HCEC 1CT (cell line): Measurements from ENCODE around the gene ATP2B2.
A peak's percentile ranks its signal among the peaks of the same experiment; 100 is the strongest.

ENCODE experiments used
- DNase-seq: peaks from one replicate; pipeline ENCODE4 v3.0.0-alpha.2; 2017

Gene ATP2B2

DNA sequence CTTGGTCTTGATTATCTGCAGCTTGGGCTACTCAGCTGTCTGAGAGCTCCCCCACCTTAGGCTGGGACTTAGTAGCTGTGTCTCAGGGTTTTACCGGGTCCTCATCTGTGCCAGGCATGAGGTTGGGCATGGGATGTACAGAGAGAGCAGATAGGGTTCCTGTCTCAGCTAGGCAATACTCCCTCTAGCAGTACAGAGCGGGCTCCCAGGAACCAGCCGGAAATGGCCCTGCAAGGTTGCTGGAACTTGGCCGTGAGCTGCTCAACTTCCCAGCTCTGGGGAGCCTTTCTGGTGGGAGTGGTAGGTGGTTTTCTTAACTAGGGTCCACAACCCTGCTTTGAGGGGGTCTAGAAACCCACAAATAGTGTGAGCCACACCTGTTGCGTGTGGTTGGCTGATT is 58.3 kb downstream of the ATP2B2 start:
- no peak for DNase-seq

DNA sequence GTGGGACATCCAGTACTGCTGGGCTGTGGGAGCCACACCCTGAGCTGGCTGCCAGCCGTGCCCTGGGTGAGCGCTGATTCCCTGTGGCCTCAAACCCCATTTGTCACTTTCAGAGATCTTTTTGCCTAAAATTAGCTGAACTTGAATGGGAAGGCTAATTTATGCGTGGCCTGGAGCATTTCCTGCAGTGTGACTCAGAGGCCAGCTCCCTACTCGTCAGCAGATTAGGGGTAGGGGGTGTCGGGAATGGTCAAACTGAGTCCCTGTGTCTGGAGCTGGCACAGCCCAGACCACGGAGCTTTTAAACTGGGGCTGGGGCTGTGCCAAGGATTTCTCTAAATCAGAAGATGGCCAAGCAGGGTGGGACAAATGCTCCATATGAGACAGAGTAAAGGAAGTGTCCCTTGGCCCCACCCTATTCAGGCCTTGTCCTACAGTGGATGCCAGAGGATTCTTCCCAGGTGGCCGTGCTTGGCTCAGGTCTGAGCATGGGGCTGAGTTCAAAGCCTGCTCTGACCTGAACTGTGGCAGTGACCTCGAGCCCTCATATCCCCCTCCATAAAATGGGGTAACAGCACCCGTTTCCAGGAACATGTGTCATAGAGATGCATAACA is 59.7 kb downstream of the ATP2B2 start:
- peak; percentile 30 for DNase-seq

DNA sequence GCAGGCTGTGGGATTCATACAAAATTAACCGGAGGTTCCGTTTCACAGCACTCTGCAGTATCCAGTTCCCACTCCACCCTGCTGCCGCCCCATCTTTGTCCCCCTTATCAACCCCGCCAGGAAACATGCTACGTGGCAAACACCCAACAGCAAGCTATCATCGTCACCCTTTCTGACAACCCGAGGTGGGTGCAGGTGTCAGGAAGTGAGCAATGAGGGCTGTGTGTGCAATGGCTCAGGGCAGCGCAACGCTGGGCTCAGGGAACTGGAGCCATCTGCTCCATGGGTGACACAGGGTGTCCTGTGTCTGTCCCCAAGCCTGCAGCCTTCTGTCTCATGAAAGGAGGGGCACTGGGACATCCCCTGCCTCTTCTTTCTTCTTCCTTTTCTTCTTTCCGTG is 60.9 kb downstream of the ATP2B2 start:
- no peak for DNase-seq

DNA sequence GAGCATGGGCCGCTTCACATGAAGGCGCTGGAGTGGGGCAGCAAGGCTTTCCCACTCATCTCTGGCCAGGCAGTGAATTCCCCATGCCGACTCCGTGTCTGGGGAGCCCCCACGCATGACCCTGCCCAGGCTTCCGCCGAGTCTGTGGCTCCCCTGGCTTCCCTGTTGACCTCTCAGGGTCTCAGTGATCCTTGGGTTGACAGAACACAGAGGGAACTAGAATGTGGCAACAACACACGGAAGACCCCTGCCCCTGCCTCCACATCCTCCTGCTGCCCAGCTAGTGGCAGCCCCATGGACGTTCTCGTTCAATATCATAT is 61.3 kb downstream of the ATP2B2 start:
- no peak for DNase-seq

DNA sequence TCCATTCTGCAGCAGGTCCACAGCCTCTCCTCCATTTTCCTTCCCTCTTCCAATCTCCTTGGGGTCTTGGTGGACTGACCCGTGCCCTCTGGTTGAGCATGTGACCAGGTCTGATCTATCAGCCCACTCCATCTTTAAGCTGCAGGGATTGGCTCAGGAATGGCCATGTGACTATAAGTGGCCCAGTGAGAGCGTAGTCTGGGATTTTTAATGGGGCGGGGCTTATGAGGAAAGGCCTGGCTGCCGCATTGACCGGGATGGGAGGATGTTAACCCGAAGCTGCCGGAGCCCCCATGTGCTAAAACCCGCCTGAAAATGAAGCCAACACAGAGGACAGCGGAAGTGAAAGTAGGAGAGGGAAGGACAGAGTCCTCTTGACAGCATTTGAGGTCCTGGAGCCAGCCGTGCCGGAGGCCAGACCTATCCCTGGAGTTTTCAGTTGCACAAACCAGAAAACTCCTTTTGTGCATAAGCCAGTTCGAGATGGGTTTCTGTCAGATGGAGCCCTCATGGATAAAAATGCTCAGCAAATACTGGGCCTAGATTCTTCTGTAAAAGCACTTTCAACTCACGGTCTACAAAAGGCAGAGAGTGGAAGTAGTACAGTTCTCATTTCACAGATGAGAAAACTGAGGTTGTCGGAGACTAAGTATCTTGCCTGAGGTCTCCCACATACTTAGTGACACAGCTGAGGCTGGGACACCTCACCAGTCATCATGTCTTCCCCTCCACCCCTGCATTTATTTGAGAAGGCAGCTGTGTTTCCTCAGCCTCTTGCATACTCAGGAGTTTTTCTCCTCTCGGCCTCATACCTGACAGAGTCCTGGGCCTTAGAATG is 61.9 kb downstream of the ATP2B2 start:
- no peak for DNase-seq

DNA sequence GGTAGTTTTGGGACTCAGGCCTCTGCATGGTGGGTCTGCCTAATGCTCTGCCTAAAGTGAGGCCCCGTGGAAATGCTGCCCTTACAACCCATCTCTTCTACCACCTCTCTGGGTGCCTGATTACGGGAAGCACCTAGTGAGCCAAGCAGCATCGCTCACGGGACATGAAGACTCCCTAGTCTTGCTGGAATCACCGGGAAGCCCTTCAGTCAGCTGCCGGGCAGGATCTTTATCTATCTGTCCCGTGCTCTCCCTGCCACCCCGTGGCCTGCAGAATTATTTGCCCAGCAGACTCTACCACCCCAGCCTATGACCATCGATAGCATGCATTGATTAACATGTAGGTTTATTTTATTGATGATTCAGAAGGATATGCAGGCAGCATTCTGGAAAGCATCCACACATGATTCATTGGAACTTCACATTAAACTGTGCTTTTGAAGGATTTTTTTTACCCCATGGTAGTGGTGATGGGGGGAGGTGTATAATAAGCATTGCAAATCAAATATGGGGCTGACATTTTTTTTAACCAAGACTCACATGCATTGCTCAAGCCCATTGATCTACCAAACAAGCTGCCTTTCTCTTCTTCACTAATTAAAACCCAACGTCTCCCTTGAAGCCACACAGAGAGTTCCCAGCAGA is 63.1 kb downstream of the ATP2B2 start:
- DNase-seq = peak; percentile 22

DNA sequence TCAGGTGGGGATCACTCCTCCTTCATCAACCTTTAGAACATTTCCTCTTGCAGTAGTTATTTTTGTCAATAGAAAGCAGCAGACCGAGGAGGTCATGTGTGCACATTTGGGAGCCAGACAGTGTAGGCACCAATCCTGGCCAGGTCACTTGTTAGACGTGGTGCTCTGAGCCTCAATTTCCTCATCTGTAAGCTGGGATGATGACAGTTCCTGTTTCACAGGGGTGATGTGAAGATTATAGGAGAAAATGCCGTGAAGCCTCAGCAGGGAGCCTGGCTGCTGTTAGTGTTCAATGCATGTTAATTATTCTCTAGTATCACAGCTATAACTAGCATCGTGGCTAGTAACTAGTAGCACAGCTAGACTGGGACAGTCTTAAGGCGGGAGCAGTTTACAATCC is 64.7 kb downstream of the ATP2B2 start:
- DNase-seq = no peak

DNA sequence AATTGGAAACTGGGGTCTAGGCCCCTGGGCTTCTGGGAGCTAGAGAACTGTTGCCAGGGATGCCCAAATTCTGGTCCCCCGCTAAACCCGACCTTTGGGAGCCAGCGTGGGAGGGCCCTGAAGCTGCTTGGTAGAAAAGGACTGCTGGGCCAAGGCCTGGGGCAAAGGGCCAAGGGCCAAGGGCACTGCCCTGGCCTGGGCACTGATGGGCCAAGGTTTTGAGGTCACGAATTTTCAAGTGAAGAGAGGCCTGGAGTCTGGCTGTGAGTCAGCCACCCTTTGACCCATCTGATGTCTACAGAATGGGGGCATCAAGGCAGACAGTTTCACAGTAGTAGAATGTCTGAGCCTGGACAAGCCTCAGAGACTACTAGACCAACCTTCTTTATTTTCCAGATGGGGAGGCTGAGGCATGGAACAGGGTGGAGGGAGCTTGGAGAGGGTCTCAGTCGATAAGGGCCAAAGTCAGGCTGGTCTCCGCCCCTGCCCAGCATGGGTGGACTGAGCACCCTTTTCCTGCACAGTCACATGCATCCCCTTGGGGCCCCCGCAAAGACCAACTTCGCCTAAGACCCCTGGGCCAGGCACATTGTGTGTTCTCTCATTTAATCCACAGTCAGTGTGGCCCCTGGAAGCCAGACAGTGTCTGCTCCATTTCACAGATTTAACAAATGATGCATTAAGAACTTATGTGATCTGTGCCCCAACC is 66.3 kb downstream of the ATP2B2 start:
- DNase-seq = no peak

DNA sequence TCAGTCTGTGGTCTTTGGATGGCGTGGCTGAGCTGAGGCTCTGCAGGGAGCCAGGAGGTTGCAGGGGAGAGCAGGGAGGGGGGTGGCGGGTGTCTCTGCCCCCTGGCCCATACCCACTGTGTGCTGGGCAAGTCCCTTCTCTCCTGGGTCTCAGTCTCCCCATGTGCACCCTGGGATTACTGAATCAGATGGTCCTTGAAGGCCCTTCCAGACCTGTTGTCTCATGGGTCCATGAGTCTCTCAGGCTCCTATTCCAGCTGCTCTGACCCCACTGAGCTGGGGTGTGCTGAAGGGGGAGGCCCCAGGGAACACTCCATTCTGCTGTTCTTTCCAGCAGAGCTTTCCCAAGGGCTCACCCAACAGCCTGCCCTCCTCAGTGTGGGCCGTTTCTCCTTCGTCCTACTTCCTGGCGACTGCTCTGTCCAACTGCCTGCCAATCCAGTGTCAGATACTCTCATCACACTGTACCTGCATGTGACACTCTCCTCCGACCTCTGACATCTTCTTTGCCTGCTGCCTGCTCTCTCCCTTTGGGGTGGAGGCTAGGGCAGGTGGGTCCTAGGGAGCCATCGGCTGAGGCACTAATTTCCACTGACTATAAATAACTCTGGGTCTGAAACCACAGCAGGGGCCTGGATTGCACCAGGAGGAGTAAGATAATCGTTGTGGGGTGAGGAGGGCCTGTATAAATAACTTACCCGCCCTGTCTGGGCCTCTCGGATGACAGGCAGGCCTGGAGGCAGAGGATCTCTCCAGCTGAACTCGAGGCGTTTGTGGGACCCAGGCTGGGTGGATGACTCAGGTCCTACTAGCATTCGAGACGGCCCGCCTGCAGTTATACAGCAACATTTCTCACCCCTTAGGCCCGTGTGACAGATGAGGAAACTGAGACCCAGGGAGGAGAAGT is 67.1 kb downstream of the ATP2B2 start:
- DNase-seq = no peak

DNA sequence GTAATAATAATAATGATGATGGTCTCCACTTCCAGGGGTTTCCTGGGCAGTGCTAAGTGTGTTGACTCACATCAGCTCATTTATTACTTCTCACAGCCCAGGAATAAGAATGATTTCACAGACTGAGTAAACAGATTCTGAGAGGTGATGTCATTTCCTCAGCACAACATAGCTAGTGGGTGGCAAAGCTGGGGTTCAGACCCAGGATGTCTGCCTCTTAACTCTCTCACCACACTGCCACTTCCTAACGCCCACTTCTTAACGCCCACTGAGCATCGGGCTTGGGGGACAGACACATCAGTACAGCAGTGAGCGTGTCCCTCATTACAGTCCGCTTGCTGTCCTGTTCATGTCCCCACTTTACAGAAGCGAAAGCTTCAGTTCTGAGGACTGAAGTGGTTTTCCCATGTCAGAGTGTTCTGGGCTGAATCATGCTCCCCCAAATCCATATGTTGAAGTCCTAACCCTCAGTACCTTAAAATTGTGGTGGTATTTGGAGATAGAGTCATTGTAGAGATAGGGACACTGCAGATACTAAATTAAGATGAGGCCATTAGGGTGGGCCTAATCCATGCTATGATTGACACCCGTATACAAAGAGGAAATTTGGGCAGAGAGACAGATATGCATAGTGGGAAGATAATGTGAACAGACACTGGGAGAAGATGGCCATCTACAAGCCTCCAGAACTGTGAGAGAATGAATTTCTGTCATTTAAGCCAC is 68.0 kb downstream of the ATP2B2 start:
- peak; percentile 71 for DNase-seq

DNA sequence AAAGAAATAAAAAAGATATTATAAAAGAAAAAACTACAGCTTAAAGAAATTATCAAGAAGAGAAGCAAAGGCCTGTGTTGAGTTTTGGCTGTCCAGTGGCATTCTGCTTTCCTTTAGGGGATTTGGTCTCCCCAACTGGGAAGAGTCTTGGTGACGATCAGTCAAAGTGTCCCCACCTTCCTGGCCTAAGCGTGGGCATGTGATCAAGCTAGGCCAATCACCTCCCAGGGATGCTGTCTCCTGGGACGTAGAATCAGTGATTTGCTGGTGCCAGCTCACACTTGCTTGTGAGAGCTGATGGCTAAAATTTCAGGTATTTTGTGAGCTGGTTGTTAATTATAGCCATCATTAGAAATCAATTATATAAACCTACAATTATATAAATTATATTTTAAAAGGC is 69.5 kb downstream of the ATP2B2 start:
- DNase-seq = no peak

DNA sequence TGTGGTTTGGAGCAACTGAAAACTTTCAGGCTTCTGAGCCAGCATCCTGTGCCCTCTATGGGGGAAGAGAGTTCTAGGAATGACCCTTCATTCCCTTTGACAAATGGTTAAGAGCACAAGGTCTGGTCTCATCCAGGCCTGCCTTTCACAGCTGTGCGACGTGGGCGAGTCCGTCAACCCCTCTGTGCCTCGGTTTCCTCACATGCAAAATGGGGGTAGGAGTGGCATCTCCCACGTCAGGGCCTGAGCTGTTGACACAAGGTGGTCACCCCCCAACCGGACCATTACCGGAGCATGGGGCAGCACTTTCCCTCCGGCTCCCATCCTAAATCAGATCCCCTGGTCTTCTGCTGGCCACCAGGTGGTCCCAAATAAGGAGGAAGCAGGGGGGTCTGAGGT is 70.4 kb downstream of the ATP2B2 start:
- DNase-seq = no peak

DNA sequence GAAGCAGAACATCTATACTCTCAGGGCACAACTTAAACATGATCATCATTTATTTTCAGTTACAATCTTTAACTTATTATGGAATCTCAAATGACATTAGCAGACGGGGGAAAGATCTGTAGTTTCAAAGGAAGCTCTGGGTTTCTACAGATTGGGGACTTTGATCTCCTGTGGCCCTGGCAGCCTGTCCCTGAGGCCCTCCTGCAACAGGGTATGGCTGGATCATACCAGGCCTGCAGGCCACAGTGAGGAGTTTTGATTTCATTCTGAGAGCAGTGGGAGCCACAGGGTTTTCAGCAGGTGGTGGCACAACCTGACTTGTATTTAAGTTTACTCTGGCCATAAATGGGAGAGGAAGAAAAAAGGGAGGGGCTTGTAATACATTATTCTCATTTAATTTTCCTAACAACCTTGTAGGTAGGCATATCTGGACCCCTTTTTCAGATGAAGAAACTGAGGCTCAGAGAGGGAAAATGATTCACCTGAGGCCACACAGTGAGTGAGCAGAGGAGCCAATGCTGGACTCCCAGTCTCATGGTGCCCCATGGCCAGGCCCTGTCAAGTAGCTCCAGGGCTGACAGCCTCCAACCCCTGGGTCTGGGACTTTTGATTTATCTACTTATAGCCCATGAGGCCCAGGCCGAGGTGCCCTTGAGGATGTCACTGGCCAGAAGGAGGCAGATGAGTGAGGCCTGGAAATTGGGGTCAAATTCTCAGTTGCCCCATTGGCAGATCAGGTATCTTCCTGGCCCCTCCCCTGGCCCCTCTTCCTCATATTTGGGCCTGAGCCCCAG is 71.0 kb downstream of the ATP2B2 start:
- DNase-seq = no peak

DNA sequence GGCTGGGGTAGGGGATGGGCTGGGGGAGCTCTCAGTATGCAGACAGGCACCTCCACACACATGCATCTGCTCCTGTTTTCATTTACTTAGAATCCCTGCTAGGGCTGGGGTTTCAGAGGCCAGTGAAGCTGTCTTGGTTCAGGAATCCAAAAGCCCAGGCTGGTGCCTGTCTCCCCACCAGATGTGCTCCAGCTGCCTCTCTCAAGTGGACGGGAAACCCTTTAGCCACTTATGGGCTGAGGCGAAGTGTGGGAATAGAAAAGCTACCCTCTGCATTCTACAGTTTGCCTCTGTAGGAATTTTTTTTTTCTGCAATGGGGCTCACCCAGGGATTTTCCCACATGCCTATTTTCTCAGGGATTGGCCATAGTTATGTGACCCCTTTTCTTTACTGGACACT is 72.5 kb downstream of the ATP2B2 start:
- DNase-seq = no peak

DNA sequence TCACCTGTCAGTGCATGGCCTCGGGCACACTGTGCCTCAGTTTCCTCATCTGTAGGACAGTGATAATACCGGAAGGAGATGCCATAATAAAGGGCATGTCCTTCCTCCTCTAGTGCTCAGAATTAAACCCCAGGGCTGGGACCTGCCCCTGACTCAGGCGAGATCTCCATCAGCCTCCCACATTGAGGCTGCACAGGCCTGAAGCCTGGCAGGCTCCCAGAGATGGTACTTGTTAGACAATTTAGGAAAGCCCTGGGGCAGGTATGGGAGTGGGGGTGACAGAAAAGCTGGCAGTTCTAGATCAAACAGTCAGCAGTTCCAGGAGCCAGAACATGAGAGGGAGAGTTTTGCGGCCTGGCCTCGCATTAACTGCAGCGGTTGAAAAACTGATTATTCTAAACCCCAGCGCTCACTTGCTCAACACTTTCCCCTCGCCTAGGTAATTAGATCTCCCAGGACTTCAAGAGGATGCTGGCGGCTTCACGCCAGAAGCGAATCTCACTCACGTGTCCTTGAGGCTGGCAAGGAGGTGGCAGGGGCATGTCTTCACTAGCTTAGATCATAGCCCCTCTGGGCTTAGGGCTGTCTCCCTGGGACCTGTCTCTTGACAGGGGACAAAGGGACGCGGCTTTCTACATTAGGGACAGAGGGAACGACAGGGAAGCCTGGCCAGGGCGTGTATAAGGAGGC is 73.1 kb downstream of the ATP2B2 start:
- DNase-seq = no peak

DNA sequence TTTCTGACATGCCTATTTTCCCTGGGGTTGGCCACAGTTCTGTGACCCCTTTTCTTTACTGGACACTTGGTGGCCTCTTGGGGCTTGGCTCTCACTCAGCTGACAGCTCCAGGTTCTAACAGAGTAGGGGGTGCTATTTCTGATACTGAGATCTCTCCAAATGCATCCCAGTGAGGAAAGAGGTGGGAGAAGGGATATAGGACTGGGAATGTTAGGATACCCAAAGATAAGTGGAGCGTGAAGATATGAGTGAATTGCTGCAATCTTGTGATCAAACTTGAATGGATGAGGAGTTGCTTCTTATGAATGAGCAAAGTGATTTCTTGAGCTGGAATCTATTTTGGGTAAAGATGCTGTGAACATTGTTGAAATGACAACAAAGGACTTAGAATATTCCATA is 74.6 kb downstream of the ATP2B2 start:
- no peak for DNase-seq

DNA sequence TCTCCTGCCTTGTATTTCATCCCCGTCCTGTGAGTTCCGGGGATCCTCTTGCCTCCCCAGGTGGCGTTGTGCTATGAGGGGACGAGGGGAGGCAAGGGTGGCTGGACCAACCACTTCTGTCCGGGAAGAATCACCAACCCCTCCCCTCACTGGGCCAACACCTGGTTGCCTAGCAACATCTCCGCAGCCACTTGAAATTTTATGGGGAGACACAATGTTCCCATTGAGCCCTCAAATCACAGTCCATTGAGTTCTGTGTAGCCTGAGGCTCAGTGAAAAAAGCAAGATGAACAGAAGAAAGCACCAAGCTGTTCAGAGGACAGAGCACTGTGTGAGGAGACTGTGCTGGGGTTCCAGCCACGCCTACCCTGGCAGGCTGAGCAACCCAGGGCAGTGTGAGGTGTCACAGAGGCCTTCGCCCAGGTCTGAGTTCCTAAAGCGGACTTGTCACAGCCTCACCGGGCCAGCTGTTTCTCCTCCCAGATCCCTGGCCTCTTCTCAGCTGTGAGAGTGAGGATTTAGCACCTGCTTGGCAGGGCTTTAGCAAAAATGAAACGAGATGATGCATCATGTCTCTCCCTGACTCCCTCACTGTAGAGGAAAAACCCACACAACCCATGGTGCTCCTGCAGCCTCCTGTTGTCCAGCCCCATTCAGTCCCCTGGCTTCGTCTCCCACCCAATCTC is 76.8 kb downstream of the ATP2B2 start:
- no peak for DNase-seq

DNA sequence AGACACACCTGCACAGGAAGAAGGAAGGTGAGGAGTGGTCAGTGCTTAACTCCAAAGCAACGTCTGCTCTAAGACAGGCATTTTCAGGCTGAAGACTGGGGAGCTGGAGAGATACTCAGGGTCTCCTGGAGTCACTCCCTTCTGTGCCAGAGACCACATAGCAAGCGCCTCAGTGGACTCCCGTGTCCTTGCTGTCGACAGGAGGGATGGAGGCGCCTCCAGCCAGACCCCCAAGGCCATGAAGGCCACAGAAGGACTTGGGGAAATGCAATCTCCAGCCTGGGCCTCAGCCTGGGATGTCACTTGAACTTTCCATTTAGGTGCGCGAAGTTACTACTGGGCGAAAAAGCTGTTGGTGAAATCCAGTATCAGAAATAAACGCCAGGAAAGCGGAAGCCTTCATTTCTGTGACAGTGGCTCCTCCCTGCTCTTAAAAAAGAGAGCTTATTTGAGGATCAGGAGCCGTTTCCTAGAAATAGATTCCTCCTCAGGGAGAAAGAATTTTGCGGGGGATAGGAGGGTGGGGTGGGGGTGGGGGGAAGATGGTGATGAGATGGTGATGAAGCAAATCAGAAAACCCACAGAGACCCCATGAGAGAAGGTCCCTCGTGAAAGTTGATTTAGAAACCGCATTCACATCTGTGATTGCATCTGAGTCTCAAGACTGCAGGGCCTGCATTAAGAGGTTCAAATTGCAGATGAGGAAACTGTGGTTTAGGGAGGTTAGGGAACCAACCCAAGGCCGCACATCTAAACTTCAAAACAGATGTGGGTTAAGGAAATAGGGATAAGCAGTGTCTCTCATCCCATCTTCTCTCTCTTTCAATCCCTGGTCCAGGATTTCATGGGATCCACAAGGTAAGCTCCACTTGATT is 78.8 kb downstream of the ATP2B2 start:
- no peak for DNase-seq
